GM12878 (cell line): ENCODE measurements around the gene ANO7. TPM values are rescaled to one million over a fixed set of nuclear protein-coding genes. Genes with fewer than 3 reads are reported as not detected.

Experiments used
- CBFB ChIP-seq: IDR thresholded peaks from 2 replicates; pipeline ENCODE4 v1.6.1; 2016; ENCODE audit warnings: antibody characterized with exemption, low read depth
- ETV6 ChIP-seq, 2 experiments: fragments of 450-650 bp in 1 of 2; IDR thresholded peaks in 1 of 2; conservative IDR thresholded peaks in 1 of 2; 2 replicates each; pipeline ENCODE4 v1.6.1; 2014; ENCODE audit warnings: antibody characterized with exemption in 1 of 2, borderline replicate concordance in 1 of 2, low read depth in 1 of 2, mild to moderate bottlenecking in 1 of 2, moderate library complexity in 1 of 2
- HDAC2 ChIP-seq: fragments of 200-600 bp; sonication (generic); IDR thresholded peaks from 2 replicates; pipeline ENCODE4 v1.6.1; 2017
- IKZF2 ChIP-seq, 2 experiments: fragments of 450-650 bp; IDR thresholded peaks; 2 replicates each; pipeline ENCODE4 v1.6.1; 2017; ENCODE audit warnings: mild to moderate bottlenecking in 2 of 2, moderate library complexity in 2 of 2
- JUND ChIP-seq: IDR thresholded peaks from 2 replicates; pipeline ENCODE4 v1.6.1; 2012; ENCODE audit warnings: low read depth, mild to moderate bottlenecking, low read length, improper control_type of control experiment, moderate library complexity
- KLF5 ChIP-seq: fragments of 450-650 bp; IDR thresholded peaks from 2 replicates; pipeline ENCODE4 v1.6.1; 2014; ENCODE audit warnings: mild to moderate bottlenecking; ENCODE audit not compliant: partially characterized antibody
- NBN ChIP-seq: fragments of 450-650 bp; IDR thresholded peaks from 2 replicates; pipeline ENCODE4 v1.6.1; 2016
- NFYA ChIP-seq: IDR thresholded peaks from 2 replicates; pipeline ENCODE4 v1.6.1; 2011; ENCODE audit warnings: low read depth, mild to moderate bottlenecking, low read length, improper control_type of control experiment, borderline replicate concordance
- NFYB ChIP-seq: IDR thresholded peaks from 2 replicates; pipeline ENCODE4 v1.6.1; 2011; ENCODE audit warnings: low read depth, mild to moderate bottlenecking, low read length, improper control_type of control experiment, moderate library complexity; ENCODE audit not compliant: insufficient read depth
- NR2F1 ChIP-seq: fragments of 450-650 bp; conservative IDR thresholded peaks from 2 replicates; pipeline ENCODE4 v1.6.1; 2017; ENCODE audit warnings: mild to moderate bottlenecking
- NRF1 ChIP-seq: conservative IDR thresholded peaks from 2 replicates; pipeline ENCODE4 v1.6.1; 2011; ENCODE audit warnings: mild to moderate bottlenecking, low read depth, low read length, improper control_type of control experiment
- PAX8 ChIP-seq: fragments of 450-650 bp; IDR thresholded peaks from 2 replicates; pipeline ENCODE4 v1.6.1; 2017; ENCODE audit warnings: mild to moderate bottlenecking, moderate library complexity
- RFX5 ChIP-seq: IDR thresholded peaks from 2 replicates; pipeline ENCODE4 v1.6.1; 2011; ENCODE audit warnings: low read depth, low read length, improper control_type of control experiment
- SMC3 ChIP-seq: IDR thresholded peaks from 2 replicates; pipeline ENCODE4 v1.6.1; 2011; ENCODE audit warnings: low read length, improper control_type of control experiment, borderline replicate concordance
- SP1 ChIP-seq: IDR thresholded peaks from one replicate; pipeline ENCODE4 v1.6.1; 2011; ENCODE audit warnings: low read depth, low read length
- TCF12 ChIP-seq: IDR thresholded peaks from 2 replicates; pipeline ENCODE4 v1.6.1; 2011; ENCODE audit warnings: low read depth, mild to moderate bottlenecking, low read length
- WRNIP1 ChIP-seq: IDR thresholded peaks from 2 replicates; pipeline ENCODE4 v1.6.1; 2011; ENCODE audit warnings: low read depth, low read length, improper control_type of control experiment, borderline replicate concordance
- polyA plus RNA-seq, 11 experiments: library from polyadenylated mRNA; depleted of rRNA in 4 of 11; unstranded in 6 of 11; stranded (reverse) in 5 of 11; fragments of >200 nt; fragmentation: Nextera tagmentation in 4 of 11; fragmentation: Illumina TruSeq in 1 of 11; extraction: Ambion mirVana in 4 of 11; extraction: Trizol in 1 of 11; gene quantifications; 1 replicate in 1 of 11; 2 replicates in 10 of 11; pipeline versions ENCODE4 v1.2.1 to v1.2.3, GENCODE V29; 2011 to 2016; ENCODE audit warnings: inconsistent platforms in 2 of 11, missing spikeins in 2 of 11, low read depth in 1 of 11
- total RNA-seq, 4 experiments: library from RNA; depleted of rRNA in 3 of 4; stranded (reverse); fragments of >200 nt in 3 of 4; fragmentation: Illumina TruSeq in 1 of 4; extraction: Trizol in 1 of 4; gene quantifications; 2 replicates each; pipeline versions ENCODE4 v1.2.1 to v1.2.3, GENCODE V29; 2013 to 2021
- TF ChIP-seq, protein P1 (sequence below): fragments of 450-650 bp; formaldehyde crosslinking; IDR thresholded peaks from 2 replicates; pipeline ENCODE4 v1.5.0; 2022; ENCODE audit warnings: mild to moderate bottlenecking, missing genetic modification characterization
- TF ChIP-seq, protein P2 (sequence below): IDR thresholded peaks from 2 replicates; pipeline ENCODE4 v1.6.1; 2011; ENCODE audit warnings: low read depth, low read length, improper control_type of control experiment, borderline replicate concordance
- TF ChIP-seq, protein P3 (sequence below): IDR thresholded peaks from 2 replicates; pipeline ENCODE4 v1.6.1; 2011; ENCODE audit warnings: low read depth, mild to moderate bottlenecking, low read length, moderate library complexity, borderline replicate concordance; ENCODE audit errors: extremely low read depth
- TF ChIP-seq, protein P4 (sequence below): fragments of 450-650 bp; IDR thresholded peaks from 2 replicates; pipeline ENCODE4 v1.6.1; 2018; ENCODE audit warnings: mild to moderate bottlenecking, low read depth, moderate library complexity; ENCODE audit not compliant: partially characterized antibody
- TF ChIP-seq, protein P5 (sequence below): IDR thresholded peaks from 2 replicates; pipeline ENCODE4 v1.6.1; 2011; ENCODE audit warnings: borderline replicate concordance, low read depth, mild to moderate bottlenecking, moderate library complexity, low read length; ENCODE audit not compliant: insufficient read depth, poor library complexity, severe bottlenecking

ANO7 gene
- total and polyA plus RNA-seq, 10 of the 15 experiments (the other 5 are each of a cell fraction or from before 2014, with no cell fraction given): 0.08 to 1.4 (median 0.44) TPM

DNA sequence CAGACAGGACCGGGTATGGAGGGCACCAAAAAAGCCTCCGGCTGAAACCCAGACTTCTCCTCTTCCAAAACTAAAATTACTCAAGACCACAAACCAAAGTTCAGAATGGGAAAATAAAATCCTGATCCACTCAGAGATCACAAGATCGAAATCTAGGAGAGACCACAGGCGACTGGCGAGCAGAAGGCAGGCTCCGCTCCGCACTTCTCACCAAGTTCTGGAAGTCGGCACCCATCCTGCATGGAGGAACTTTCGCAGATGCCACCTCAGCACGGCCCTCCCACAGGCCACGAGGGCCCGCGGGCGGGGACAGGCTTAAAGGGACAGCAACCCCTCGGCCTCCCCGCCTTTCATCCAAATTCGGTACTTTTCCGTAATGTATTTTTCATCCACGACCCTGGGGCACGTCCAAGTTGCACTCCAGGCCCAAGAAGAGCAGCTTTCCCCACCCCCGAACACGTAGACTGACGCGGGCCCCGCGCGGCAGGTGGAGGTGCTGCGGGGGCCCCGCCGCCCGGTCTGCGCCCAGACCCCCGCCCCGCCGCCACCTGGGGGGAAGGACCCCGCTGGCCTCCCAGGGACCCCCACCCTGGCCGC, 83.3 kb downstream of the ANO7 start (continued):
- TF ChIP-seq SP1 (peak; percentile 52), ETV6 (conservative IDR thresholded peaks at IDR 0.05 in 1 of 2, IDR thresholded peaks at IDR 0.05 in 1 of 2; ENCODE audit: borderline replicate concordance in 1 of 2, low read depth in 1 of 2) (no peak), SMC3 (no peak), TCF12 (0 out of 2 replicates have a peak, but pooled peaks have one; percentile 12), RFX5 (no peak), CBFB (no peak; the same call in 1 of the 2 replicates), NFYB (no peak), NR2F1 (peak; percentile 48; the same call in 1 of the 2 replicates), IKZF2 (IDR thresholded peaks at IDR 0.05) (peak; percentile 15 to 48; a peak in 2 of 4 replicates), NFYA (no peak), JUND (no peak), KLF5 (no peak), WRNIP1 (no peak), NBN (no peak), NRF1 (no peak), HDAC2 (no peak), PAX8 (no peak)
- TF ChIP-seq, protein P1, sequence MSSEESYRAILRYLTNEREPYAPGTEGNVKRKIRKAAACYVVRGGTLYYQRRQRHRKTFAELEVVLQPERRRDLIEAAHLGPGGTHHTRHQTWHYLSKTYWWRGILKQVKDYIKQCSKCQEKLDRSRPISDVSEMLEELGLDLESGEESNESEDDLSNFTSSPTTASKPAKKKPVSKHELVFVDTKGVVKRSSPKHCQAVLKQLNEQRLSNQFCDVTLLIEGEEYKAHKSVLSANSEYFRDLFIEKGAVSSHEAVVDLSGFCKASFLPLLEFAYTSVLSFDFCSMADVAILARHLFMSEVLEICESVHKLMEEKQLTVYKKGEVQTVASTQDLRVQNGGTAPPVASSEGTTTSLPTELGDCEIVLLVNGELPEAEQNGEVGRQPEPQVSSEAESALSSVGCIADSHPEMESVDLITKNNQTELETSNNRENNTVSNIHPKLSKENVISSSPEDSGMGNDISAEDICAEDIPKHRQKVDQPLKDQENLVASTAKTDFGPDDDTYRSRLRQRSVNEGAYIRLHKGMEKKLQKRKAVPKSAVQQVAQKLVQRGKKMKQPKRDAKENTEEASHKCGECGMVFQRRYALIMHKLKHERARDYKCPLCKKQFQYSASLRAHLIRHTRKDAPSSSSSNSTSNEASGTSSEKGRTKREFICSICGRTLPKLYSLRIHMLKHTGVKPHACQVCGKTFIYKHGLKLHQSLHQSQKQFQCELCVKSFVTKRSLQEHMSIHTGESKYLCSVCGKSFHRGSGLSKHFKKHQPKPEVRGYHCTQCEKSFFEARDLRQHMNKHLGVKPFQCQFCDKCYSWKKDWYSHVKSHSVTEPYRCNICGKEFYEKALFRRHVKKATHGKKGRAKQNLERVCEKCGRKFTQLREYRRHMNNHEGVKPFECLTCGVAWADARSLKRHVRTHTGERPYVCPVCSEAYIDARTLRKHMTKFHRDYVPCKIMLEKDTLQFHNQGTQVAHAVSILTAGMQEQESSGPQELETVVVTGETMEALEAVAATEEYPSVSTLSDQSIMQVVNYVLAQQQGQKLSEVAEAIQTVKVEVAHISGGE (CRISPR knock-in tag): no peak
- TF ChIP-seq, protein P2, sequence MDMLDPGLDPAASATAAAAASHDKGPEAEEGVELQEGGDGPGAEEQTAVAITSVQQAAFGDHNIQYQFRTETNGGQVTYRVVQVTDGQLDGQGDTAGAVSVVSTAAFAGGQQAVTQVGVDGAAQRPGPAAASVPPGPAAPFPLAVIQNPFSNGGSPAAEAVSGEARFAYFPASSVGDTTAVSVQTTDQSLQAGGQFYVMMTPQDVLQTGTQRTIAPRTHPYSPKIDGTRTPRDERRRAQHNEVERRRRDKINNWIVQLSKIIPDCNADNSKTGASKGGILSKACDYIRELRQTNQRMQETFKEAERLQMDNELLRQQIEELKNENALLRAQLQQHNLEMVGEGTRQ: peak; percentile 39
- TF ChIP-seq, protein P3, sequence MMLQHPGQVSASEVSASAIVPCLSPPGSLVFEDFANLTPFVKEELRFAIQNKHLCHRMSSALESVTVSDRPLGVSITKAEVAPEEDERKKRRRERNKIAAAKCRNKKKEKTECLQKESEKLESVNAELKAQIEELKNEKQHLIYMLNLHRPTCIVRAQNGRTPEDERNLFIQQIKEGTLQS: no peak
- TF ChIP-seq, protein P4, sequence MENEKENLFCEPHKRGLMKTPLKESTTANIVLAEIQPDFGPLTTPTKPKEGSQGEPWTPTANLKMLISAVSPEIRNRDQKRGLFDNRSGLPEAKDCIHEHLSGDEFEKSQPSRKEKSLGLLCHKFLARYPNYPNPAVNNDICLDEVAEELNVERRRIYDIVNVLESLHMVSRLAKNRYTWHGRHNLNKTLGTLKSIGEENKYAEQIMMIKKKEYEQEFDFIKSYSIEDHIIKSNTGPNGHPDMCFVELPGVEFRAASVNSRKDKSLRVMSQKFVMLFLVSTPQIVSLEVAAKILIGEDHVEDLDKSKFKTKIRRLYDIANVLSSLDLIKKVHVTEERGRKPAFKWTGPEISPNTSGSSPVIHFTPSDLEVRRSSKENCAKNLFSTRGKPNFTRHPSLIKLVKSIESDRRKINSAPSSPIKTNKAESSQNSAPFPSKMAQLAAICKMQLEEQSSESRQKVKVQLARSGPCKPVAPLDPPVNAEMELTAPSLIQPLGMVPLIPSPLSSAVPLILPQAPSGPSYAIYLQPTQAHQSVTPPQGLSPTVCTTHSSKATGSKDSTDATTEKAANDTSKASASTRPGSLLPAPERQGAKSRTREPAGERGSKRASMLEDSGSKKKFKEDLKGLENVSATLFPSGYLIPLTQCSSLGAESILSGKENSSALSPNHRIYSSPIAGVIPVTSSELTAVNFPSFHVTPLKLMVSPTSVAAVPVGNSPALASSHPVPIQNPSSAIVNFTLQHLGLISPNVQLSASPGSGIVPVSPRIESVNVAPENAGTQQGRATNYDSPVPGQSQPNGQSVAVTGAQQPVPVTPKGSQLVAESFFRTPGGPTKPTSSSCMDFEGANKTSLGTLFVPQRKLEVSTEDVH: no peak
- TF ChIP-seq, protein P5, sequence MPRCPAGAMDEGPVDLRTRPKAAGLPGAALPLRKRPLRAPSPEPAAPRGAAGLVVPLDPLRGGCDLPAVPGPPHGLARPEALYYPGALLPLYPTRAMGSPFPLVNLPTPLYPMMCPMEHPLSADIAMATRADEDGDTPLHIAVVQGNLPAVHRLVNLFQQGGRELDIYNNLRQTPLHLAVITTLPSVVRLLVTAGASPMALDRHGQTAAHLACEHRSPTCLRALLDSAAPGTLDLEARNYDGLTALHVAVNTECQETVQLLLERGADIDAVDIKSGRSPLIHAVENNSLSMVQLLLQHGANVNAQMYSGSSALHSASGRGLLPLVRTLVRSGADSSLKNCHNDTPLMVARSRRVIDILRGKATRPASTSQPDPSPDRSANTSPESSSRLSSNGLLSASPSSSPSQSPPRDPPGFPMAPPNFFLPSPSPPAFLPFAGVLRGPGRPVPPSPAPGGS: no peak
